Measurements from ENCODE around the gene KRTCAP2.
"Not testable (repeated sequence)": the region's sequence is repeated elsewhere in the genome, so short reads cannot be mapped to it uniquely, and the experiment has no call there.

The KRTCAP2 gene

GRCh38 chr1:155172732-155173477 is at the start of gene KRTCAP2:
TSS of gene KRTCAP2 (minus strand) at chr1:155173304. CDS start at chr1:155173224, 80 bp downstream.
- peak; percentile 97 for DNase-seq

DNA sequence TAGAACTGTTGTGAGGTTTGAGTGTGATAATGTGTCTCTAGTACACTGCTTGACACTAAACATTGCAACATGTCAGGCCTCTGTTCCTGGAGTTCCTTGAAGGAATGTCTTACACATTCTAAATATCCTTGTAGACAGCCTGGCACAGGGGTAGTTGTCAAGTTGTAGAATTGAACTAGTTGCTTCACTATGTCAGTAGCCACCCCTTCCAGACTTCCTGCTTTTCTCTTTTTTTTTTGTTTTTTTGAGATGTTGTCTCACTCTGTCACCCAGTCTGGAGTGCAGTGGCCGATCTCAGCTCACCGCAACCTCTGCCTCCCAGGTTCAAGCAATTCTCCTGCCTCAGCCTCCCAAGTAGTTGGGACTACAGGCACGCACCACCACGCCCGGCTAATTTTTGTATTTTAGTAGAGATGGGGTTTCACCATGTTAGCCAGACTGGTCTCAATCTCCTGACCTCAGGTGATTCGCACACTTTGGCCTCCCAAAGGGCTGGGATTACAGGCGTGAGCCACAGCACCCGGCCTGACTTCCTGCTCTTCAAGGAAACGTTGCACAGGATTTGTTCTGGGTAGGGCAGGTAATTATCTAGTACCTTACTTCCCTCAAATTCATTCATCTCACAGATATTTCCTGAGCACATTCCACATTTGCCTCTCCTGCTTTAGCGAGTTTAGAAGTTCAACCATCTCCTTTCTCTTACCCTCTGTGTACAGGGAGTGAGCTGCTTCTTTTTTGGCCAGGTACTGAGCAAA is 47.3 kb upstream of the KRTCAP2 start:
- DNase-seq = not testable (repeated sequence)

DNA sequence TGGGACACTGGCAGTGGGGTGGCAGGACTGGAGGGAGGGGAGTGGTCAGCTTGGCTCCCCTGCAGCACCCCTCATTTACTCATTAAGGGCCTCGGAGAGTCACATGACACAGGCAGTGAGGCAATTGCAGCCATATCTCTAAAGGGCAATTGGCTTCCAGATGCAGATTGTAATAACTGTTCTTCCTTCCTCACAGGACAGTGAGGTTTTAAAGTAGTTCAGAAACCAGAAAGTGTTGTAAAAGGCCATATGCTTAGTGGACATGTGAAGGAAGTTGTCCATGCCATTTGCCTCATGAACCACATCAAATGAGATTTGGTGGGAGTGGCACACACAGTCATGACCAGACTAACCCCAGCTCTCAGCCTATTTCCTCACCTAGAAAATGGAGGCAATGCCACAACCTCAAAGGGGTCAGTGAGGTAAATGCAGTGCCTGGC is 46.5 kb upstream of the KRTCAP2 start:
- peak; percentile 66 for DNase-seq

DNA sequence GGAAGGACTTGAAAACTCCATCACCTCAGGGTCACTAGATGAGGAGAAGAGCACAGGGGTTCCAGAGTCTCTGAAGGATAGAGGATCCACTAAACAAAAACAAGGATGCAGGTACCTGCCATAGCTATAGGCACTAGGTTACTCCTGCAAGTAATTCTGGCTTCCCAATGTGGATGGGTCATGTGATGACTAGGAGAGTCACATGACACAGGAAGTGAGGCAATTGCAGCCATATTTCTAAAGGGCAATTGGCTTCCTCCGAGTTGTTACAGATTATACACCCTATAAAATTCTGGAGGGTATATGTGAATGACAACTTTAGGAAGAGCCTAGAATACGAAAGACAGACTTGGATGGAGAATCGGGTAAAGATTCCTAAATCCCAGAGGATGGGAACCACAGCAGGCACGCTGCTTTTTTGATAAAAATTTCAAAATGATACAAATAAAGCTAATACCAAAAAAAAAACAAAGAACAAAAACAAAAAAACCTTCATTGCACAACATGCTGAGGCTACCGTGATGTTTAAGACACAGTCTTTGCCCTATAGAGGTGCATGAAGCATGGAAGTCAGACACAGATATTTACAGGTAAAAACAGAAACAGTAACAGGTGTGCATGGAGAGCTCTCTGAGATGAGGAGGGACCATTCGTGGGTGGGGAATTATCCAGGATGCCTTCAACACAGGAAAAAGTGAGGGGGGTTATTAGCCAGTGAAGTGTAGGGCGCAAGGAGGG is 45.9 kb upstream of the KRTCAP2 start:
- DNase-seq = peak; percentile 67

DNA sequence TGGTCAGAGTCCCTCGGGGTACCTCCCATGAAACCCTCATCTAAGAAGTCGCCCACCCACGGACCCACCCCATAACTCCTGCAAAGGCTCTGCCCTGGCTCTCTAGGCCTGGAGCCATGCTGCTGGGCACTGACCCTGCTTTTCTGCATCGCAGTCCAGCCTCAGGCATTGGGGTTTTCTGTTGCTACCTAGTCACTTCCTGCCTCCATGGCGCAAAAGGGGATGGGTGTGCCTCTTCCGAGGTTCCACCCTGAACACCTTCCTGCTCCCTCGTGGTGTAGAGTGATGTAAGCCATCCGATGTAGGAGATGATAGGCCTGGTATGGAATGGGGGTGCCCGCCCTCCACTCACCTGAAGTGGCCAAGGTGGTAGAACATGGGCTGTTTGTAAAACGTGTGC is 41.6 kb upstream of the KRTCAP2 start:
- DNase-seq = not testable (repeated sequence)

DNA sequence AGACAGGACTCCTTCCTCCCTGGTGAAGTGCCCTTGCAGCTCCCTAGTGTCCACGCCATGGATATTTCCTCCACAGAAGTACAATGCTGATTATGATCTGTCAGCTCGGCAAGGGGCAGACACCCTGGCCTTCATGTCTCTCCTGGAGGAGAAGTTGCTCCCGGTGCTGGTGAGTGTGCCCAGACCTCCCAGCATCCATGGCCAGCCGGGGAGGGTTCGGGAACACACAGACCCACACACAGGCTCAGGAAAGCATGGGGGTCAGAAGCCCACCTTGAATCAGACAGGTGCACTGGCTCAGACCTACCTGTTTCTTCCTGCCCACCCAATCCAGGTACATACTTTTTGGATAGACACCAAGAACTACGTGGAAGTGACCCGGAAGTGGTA is 38.9 kb upstream of the KRTCAP2 start:
- DNase-seq = not testable (repeated sequence)

DNA sequence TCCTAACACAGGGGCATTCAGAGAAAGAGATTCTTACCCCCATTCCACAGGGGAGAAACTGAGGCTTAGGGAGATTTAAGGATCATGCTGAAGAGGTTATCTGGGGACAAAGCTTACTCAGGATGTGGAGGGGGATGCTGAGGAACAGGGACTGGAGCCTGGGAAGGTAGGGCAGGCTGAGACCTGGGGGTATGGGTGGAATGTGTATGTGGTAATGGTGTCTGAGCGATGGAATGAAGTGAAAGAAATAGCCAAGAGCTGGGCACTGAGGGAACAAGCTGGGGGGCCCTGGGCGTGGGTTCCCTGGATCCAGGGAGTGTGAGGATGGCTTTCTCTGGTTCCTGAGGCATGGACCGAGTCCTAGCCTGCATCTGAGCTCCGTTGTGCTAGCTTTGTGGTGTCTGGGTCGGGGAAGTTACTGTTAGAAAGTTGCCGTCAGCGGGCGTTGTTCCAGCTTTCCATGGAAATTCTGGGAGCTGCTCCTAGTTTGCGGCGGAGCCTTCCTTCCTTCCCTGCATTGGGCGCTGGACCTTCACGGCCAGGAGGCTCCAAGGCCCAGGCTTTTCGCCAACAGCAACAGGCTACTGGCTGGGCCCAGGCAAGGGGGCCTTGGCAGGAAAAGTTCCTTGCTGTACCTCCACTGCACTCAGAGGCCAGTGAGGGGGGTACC is 38.4 kb upstream of the KRTCAP2 start:
- not testable (repeated sequence) for DNase-seq

DNA sequence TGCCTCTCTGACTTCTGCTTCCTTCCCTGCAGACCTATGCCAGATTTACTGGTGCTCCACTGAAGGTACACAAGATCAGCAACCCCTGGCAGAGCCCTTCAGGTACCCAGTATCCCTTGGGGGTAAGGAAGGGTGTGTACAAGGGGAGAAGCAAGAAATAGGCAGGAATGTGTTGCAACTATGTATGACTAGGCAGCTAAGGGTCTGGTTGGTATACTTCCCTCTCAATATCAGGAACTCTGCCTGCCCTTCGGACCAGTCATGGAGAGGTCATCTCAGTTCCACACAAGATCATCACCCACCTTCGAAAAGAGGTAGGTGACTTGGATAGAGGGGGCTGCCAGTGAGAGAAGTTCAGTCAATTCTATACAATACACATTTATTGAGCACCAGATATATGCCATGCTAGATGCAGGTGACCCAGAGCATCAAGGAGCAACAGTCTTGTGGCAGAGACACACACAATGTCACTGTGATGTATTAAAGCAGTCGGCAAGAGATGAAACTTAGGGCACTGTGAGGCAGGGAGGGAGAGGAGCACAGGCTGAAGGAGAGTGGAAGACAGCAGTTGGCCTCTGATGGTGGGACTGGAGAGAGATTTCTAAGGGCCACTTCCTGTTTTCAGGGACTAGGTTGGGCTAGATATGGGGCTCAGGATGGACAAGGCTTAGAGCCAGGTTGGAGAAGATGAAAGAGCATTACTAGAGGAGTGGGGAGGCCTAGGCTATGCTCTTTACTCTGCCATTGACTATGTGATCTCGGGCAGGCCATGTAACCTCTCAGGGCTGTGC is 37.4 kb upstream of the KRTCAP2 start:
- DNase-seq = no peak

- DNase-seq = no peak
Observed at GRCh38 chr1:155209312-155209721, 36.2 kb upstream of the KRTCAP2 start.

GRCh38 chr1:155208541-155209311 is 35.6 kb upstream of the KRTCAP2 start, which contains the start of gene MTX1:
TSS of gene MTX1 (plus strand) at chr1:155208695. CDS start at chr1:155208805, 110 bp downstream.
- peak; percentile 95 for DNase-seq

DNA sequence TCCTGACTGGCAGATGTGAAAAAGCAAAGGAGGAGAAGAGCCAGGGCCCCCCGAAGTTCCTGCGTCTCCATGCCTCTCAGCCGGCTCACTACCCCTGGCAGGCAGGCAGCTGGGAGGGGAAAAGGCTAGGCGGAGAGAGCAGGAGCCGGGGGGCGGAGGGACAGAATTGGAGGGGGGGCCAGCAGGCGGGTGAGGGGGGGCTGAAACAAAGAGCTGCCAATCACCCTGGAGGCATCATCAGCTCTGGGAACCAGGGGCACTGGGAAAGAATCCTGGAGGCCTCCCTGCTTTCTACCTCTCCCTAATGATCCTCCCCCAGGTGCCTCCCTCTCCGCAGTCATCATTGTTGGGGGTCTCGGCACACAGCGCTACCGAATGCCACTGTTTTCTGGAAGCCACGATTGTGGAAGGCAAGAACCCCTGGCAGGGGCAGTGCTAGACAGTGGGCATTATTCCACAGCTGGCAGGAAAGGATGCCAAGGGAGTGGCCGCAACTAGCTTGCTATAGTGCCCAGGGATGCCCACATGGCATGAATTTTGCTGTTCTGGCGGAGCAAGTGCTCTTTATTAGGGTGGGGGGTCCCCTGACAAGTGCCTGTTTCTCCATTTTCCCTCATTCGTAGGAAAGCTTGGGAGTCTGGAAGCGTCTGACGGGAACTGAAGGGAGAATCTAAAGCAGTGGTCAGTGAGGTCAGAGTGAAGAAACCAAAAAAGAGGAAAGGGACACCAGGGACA is 34.9 kb upstream of the KRTCAP2 start, which contains the start of gene THBS3:
TSS of gene THBS3 (minus strand) at position 92 of the 735 bp plus-strand sequence. CDS start at position 71, 21 bp downstream.
- peak; percentile 81 for DNase-seq

DNA sequence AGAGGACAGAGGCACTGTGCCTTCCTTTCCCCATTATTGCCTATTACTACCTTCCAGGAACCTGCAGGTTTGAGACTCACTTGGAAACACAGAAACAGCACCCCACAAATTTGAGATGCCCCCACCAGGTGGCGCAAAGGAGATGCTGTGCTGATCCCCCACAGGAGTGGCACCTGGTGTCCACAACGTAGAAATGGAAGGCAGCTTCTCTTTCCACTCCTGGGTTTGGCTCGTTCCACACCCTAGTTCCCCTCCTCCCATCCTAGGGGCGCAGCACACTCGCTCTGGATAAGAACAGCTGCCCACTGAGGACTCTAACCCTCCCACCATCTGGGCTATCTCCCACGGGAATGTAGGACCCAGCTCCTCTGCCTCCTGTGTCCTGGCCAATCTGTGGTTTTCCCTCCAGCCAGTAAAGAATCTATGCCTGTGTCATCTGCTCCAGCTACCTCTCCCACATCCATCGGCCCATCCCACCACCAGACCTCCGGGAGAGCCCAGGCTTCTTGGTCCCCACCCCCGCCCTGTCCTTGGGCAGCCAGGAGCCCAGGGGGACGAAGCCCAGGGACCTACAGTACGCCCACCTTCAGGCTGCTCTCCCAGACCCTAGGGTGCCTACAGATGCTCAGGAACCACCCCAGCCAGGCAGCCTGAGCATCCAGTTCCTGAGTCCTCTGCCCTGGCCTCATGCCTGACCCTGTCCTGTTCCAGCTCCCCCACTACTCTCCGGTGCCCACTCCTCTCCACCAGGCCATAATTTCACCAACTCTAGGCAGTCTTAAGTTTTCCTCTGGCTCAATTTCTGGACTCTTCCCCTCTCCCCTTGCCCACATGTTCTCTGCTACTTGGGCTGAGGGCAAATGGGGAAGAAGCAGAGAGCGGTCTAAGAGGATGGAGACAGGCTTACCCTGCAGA is 34.0 kb upstream of the KRTCAP2 start:
- DNase-seq = peak; percentile 88

DNA sequence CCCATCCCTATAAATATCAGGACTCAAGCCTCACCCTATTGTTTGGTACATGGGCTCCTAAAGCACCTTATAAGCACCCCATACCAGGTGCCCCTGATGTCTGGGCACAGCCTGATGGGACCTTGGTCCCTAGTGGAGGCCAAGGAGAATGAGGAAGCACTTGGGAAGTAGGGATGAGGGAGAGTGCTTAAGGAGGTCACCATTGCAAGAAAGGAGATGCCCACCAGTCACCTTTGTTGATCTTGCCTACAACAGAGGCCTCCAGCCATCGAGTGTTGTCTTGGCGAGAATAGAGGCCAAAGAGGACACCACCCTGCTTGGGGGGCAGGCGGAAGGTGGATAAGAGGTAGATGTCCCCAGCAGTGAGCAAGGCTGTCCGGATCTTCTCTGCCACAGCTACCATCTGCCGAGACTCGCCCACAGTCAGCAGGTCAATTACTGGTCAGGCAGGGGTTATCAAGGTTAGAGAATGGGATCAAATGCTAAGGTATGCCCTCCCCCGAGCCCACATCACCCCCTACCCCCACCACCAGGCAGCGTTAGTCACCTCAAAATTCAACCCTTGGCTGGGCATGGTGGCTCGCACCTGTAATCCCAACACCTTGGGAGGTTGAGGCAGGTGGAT is 33.0 kb upstream of the KRTCAP2 start:
- DNase-seq = no peak

GRCh38 chr1:155205035-155205434 is 31.9 kb upstream of the KRTCAP2 start:
- no peak for DNase-seq

GRCh38 chr1:155202731-155203515 is 29.8 kb upstream of the KRTCAP2 start:
- no peak for DNase-seq

DNA sequence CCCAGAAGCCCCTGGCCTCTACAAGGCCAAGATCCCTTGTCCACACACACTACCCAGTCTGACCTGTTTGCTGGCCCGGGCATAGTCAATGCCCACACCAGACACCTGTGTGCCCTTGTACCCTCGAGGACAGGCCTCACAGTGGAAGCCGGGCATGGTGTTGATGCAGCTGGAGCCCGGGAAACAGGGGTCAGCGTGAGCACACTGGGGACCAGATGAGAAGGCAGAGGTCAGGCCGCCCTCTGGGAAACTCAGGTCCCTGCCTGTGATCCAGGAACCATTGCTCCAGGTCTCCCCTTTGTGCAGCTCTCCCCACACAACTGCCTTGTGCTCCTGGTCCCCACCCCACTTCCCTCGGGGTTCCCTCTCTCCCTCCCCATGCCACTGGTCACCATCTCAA is 29.1 kb upstream of the KRTCAP2 start:
- no peak for DNase-seq

DNA sequence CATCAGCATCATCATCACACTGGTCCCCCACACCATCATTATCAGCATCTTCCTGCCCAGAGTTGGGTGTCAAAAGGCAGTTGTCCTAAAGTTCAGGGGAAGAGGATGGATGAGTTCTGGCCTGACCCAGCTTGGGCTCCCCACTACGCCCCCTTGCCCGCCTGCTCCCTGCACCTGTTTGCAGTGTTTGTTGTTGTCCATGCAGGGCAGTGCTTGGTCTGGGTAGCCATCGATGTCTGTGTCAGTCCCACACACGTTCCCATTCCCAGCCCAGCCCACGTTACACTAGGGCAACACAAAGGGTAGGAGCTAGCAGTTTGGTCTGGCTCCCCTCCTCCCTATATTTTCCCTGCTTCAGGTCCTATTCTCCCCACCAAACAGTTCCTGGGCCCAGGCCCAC is 27.8 kb upstream of the KRTCAP2 start:
- DNase-seq = no peak

DNA sequence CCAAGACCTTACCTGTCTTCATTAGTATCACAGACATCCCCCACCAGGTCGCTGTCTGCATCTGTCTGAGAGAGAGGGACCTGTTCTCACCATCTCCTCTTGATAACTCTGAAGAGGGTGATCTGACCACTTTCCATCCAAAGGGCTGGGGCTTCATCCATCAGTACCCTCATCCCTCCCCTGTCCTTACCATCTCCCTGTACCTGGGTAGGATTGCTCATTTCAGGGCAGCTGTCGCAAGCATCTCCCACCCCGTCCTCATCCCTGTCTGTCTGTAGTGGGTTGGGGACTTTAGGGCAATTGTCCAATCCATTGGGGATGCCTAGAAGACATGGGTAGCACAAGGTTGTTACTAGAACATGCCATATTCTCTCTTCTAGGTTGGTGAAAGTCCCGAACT is 26.7 kb upstream of the KRTCAP2 start:
- no peak for DNase-seq
